Endothelial cell of umbilical vein (primary cell): ENCODE measurements around the gene TTYH2. TPM values are rescaled to one million over a fixed set of nuclear protein-coding genes. Genes with fewer than 3 reads are reported as not detected.

Experiments used
- BruUV-seq: library from RNA; stranded (reverse); fragments of 400-500 nt; replicated peaks from 2 replicates; lab custom pipeline; 2021; lab: Mats Ljungman, UMichigan
- CTCF ChIA-PET: fragments of 300-600, 350-600 bp; sonication (Branson Sonifier 250); formaldehyde crosslinking; loops from one replicate; lab custom pipeline; 2021; ENCODE audit warnings: antibody characterized with exemption, inconsistent platforms; lab: Charles Lee
- POLR2A ChIA-PET: fragments of 300-600, 350-600 bp; sonication (Branson Sonifier 250); formaldehyde crosslinking; loops from one replicate; lab custom pipeline; 2021; ENCODE audit warnings: antibody characterized with exemption, inconsistent platforms; lab: Charles Lee
- DNase-seq: peaks from one replicate; pipeline ENCODE4 v3.0.0-alpha.2; 2011; ENCODE audit warnings: low read depth, low spot score
- FAIRE-seq: peaks from 2 replicates; lab custom pipeline; 2011; peaks lifted over from hg19 to GRCh38; lab: Jason Lieb, UNC
- H2AFZ ChIP-seq: 2 replicates; pipeline ENCODE4 v1.6.0; 2012; ENCODE audit warnings: low read depth, low read length, control low read depth, inconsistent platforms
- H3K27ac ChIP-seq: 2 replicates; pipeline ENCODE4 v1.5.1; 2011; ENCODE audit warnings: low read depth, mild to moderate bottlenecking, control low read depth, low read length, moderate library complexity; ENCODE audit not compliant: insufficient read depth
- H3K27me3 ChIP-seq, 2 experiments: 2 replicates each; pipeline versions ENCODE4 v1.6.0 to v1.6.1; 2011; ENCODE audit warnings: low read length in 2 of 2, mixed read lengths in 1 of 2; ENCODE audit not compliant: control insufficient read depth in 2 of 2, insufficient read depth in 2 of 2
- H3K36me3 ChIP-seq, 2 experiments: 2 replicates in 1 of 2; 3 replicates in 1 of 2; pipeline ENCODE4 v1.5.1; 2011; ENCODE audit warnings: low read length in 2 of 2, mild to moderate bottlenecking in 1 of 2, moderate library complexity in 1 of 2; ENCODE audit not compliant: control insufficient read depth in 2 of 2, insufficient read depth in 2 of 2; ENCODE audit errors: extremely low read depth in 1 of 2
- H3K4me1 ChIP-seq: 3 replicates; pipeline ENCODE4 v1.5.1; 2011; ENCODE audit warnings: mild to moderate bottlenecking, low read length; ENCODE audit not compliant: control insufficient read depth, insufficient read depth; ENCODE audit errors: extremely low read depth
- H3K4me2 ChIP-seq: 2 replicates; pipeline ENCODE4 v1.6.1; 2011; ENCODE audit warnings: low read length, control low read depth, mixed read lengths; ENCODE audit not compliant: insufficient read depth
- H3K4me3 ChIP-seq, 3 experiments: fragments of 200-600 bp in 1 of 3; sonication (generic), shearing (Covaris generic) in 1 of 3; replicated peaks in 1 of 3; 2 replicates each; pipeline ENCODE4 v1.5.1; 2011 to 2016; ENCODE audit warnings: control low read depth in 3 of 3, low read length in 3 of 3, mild to moderate bottlenecking in 2 of 3, inconsistent platforms in 1 of 3, low read depth in 1 of 3, moderate library complexity in 1 of 3; ENCODE audit not compliant: insufficient read depth in 1 of 3
- H3K79me2 ChIP-seq: 2 replicates; pipeline ENCODE4 v1.6.0; 2012; ENCODE audit warnings: low read length, inconsistent platforms; ENCODE audit not compliant: control insufficient read depth, insufficient read depth
- H3K9ac ChIP-seq: replicated peaks from 2 replicates; pipeline ENCODE3; 2011; ENCODE audit warnings: low read length, control low read depth; ENCODE audit not compliant: insufficient read depth; ENCODE audit errors: extremely low read depth
- H3K9me1 ChIP-seq: replicated peaks from 3 replicates; pipeline ENCODE4 v1.6.0; 2011; ENCODE audit warnings: mild to moderate bottlenecking, low read length; ENCODE audit not compliant: control insufficient read depth, insufficient read depth; ENCODE audit errors: extremely low read depth
- H3K9me3 ChIP-seq: replicated peaks from 2 replicates; pipeline ENCODE4 v1.5.1; 2012; ENCODE audit warnings: low read length, inconsistent platforms; ENCODE audit not compliant: control insufficient read depth, insufficient read depth
- H4K20me1 ChIP-seq: replicated peaks from 2 replicates; pipeline ENCODE3; 2011; ENCODE audit warnings: mild to moderate bottlenecking, low read length; ENCODE audit not compliant: control insufficient read depth, insufficient read depth; ENCODE audit errors: extremely low read depth
- CTCF ChIP-seq, 2 donors: IDR thresholded peaks; 1 replicate in 1 of 2; 2 replicates in 1 of 2; pipeline ENCODE4 v1.5.1; 2011; ENCODE audit warnings: low read length in 2 of 2, mild to moderate bottlenecking in 2 of 2, moderate library complexity in 2 of 2, control low read depth in 1 of 2, inconsistent platforms in 1 of 2, low read depth in 1 of 2; ENCODE audit not compliant: insufficient read depth in 1 of 2; ENCODE audit errors: extremely low read depth in 1 of 2
- EZH2 ChIP-seq: IDR thresholded peaks from 2 replicates; pipeline ENCODE4 v1.6.1; 2012; ENCODE audit warnings: borderline replicate concordance, low read depth, mild to moderate bottlenecking, moderate library complexity, low read length, inconsistent platforms; ENCODE audit not compliant: severe bottlenecking
- FOS ChIP-seq: IDR thresholded peaks from 2 replicates; pipeline ENCODE4 v1.6.1; 2011; ENCODE audit warnings: mild to moderate bottlenecking, low read length, moderate library complexity, borderline replicate concordance; ENCODE audit not compliant: insufficient read depth
- GATA2 ChIP-seq: IDR thresholded peaks from 2 replicates; pipeline ENCODE4 v1.7.0; 2011; ENCODE audit warnings: low read depth, mild to moderate bottlenecking, moderate library complexity, mixed read lengths, low read length; ENCODE audit not compliant: insufficient read length, insufficient read depth
- JUN ChIP-seq: IDR thresholded peaks from 2 replicates; pipeline ENCODE4 v1.6.1; 2011; ENCODE audit warnings: borderline replicate concordance, low read depth; ENCODE audit not compliant: insufficient read length, insufficient read depth
- MAX ChIP-seq: IDR thresholded peaks from 2 replicates; pipeline ENCODE4 v1.6.1; 2011; ENCODE audit not compliant: insufficient read depth, insufficient read length
- MYC ChIP-seq: IDR thresholded peaks from one replicate; pipeline ENCODE4 v1.6.1; 2011; ENCODE audit warnings: mild to moderate bottlenecking, low read depth, low read length
- POLR2A ChIP-seq: IDR thresholded peaks from 2 replicates; pipeline ENCODE4 v1.6.1; 2012; ENCODE audit warnings: low read depth, mild to moderate bottlenecking, control low read depth, low read length
- dilution Hi-C: fragments of 300-500 bp; cut with MboI; formaldehyde crosslinking; loops from one replicate; pipeline ENCODE4 v1.15.0; 2019; ENCODE audit warnings: low sequenced_read_pairs; ENCODE audit not compliant: extremely low pct_ligation_motif_present
- intact Hi-C: fragments of 100-400 bp; cut with micrococcal nuclease; formaldehyde crosslinking; loops from one replicate; pipeline ENCODE4 v1.10.0; 2022
- polyA plus RNA-seq, 4 experiments: library from polyadenylated mRNA; depleted of rRNA in 3 of 4; stranded (reverse) in 3 of 4; unstranded in 1 of 4; fragments of >200 nt; gene quantifications; 2 replicates each; pipeline versions ENCODE4 v1.2.1 to v1.2.3, GENCODE V29; 2011 to 2012; ENCODE audit warnings: missing spikeins in 1 of 4
- total RNA-seq: library from RNA; stranded (reverse); gene quantifications from 2 replicates; pipeline ENCODE4 v1.2.3, GENCODE V29; 2021

Gene TTYH2
- total and polyA plus RNA-seq, 2 donors (not counting 3 experiments of a cell fraction or from before 2014, with no cell fraction given), result 0.75 to 2.0 TPM

- Histone ChIP-seq H3K4me3 (no peak overlapping the region), H2AFZ (no peak overlapping the region), H3K9ac (no peak overlapping the region), H3K27me3 (no peaks in the 10 kb centered on the region), H3K4me2 (no peak overlapping the region), H4K20me1 (no peaks in the 10 kb centered on the region), H3K9me3 (no peaks in the 10 kb centered on the region), H3K27ac (no peak overlapping the region), H3K36me3 (no peaks in the 10 kb centered on the region), H3K4me1 (no peaks in the 10 kb centered on the region), H3K9me1 (no peaks in the 10 kb centered on the region), H3K79me2 (no peaks in the 10 kb centered on the region)
- POLR2A ChIA-PET, result no interaction called here
- TF ChIP-seq MAX (no peak), JUN (no peak), GATA2 (no peak), FOS (no peak), EZH2 (no peak), POLR2A (no peak), CTCF (IDR thresholded peaks at IDR 0.05; ENCODE audit: extremely low read depth in 1 of 2, insufficient read depth in 1 of 2, low read depth in 1 of 2, low read length in 2 of 2) (no peak), MYC (no peak)
- no peak for FAIRE-seq
- intact Hi-C loops (no loop called here), dilution Hi-C loops (no loop called here)
- DNase-seq, result no peak
- no TSS peak for BruUV-seq
- CTCF ChIA-PET, result no interaction called here
Observed at GRCh38 chr17:74164446-74165045, 48.8 kb upstream of the TTYH2 start.
